H1 (cell line): ENCODE data around the gene SPSB3. TPM values are rescaled to one million over a fixed set of nuclear protein-coding genes. Genes with fewer than 3 reads are reported as not detected.

ENCODE experiments used
- CTCF ChIA-PET: fragments of 300-600 bp; sonication (Branson Sonifier 250); formaldehyde crosslinking; loops from one replicate; lab custom pipeline; 2021; ENCODE audit not compliant: partially characterized antibody; lab: Charles Lee
- POLR2A ChIA-PET: fragments of 300-600 bp; sonication (Branson Sonifier 250); formaldehyde crosslinking; loops from one replicate; lab custom pipeline; 2021; ENCODE audit warnings: inconsistent platforms; ENCODE audit not compliant: partially characterized antibody; lab: Charles Lee
- DNase-seq, 2 experiments: peaks; one replicate each; pipeline versions ENCODE4 v3.0.0 to v3.0.0-alpha.2; 2010 to 2022; ENCODE audit warnings: low spot score in 2 of 2, low read depth in 1 of 2, mixed read lengths in 1 of 2
- FAIRE-seq: peaks from 2 replicates; lab custom pipeline; 2011; peaks lifted over from hg19 to GRCh38; lab: Jason Lieb, UNC
- H2AFZ ChIP-seq: 2 replicates; pipeline ENCODE4 v1.8.1; 2012; ENCODE audit warnings: low read length, inconsistent platforms
- H2AK5ac ChIP-seq: 2 replicates; pipeline ENCODE4 v1.6.1; 2013; ENCODE audit warnings: low read depth, low read length
- H2BK120ac ChIP-seq: replicated peaks from 2 replicates; pipeline ENCODE3; 2013; ENCODE audit warnings: low read depth, low read length, inconsistent platforms
- H2BK12ac ChIP-seq: 2 replicates; pipeline ENCODE4 v1.6.1; 2013; ENCODE audit warnings: low read depth, low read length
- H2BK15ac ChIP-seq: 2 replicates; pipeline ENCODE4 v1.6.1; 2013; ENCODE audit warnings: low read length
- H2BK20ac ChIP-seq: 2 replicates; pipeline ENCODE4 v1.6.1; 2013; ENCODE audit warnings: low read length
- H2BK5ac ChIP-seq: 2 replicates; pipeline ENCODE4 v1.6.1; 2013; ENCODE audit warnings: low read depth, low read length
- H3K14ac ChIP-seq: 2 replicates; pipeline ENCODE4 v1.6.1; 2013; ENCODE audit warnings: inconsistent platforms; ENCODE audit not compliant: insufficient read length
- H3K18ac ChIP-seq: 2 replicates; pipeline ENCODE4 v1.6.1; 2013; ENCODE audit warnings: low read length; ENCODE audit errors: extremely low read depth
- H3K23ac ChIP-seq: 2 replicates; pipeline ENCODE4 v1.6.1; 2013; ENCODE audit warnings: inconsistent platforms; ENCODE audit not compliant: insufficient read length
- H3K23me2 ChIP-seq: 2 replicates; pipeline ENCODE4 v1.6.1; 2013; ENCODE audit warnings: low read depth, low read length
- H3K27ac ChIP-seq: 2 replicates; pipeline ENCODE4 v1.6.1; 2011; ENCODE audit warnings: low read depth, low read length, inconsistent platforms
- H3K27me3 ChIP-seq, 4 experiments: replicated peaks in 1 of 4; 1 replicate in 1 of 4; 2 replicates in 3 of 4; pipeline versions ENCODE4 v1.6.1 to v1.8.1; 2011 to 2013; ENCODE audit warnings: low read length in 3 of 4, mild to moderate bottlenecking in 3 of 4, inconsistent platforms in 2 of 4, mixed read lengths in 2 of 4, moderate library complexity in 1 of 4; ENCODE audit not compliant: control insufficient read depth in 3 of 4, insufficient read depth in 3 of 4; ENCODE audit errors: extremely low read depth in 1 of 4
- H3K36me3 ChIP-seq, 4 experiments: 2 replicates each; pipeline versions ENCODE4 v1.6.1 to v1.8.1; 2011 to 2013; ENCODE audit warnings: mild to moderate bottlenecking in 4 of 4, low read length in 3 of 4, moderate library complexity in 2 of 4, control low read depth in 1 of 4, inconsistent platforms in 1 of 4; ENCODE audit not compliant: insufficient read depth in 4 of 4, control insufficient read depth in 2 of 4
- H3K4ac ChIP-seq: replicated peaks from 2 replicates; pipeline ENCODE3; 2013; ENCODE audit warnings: low read length, low read depth, mixed read lengths, inconsistent platforms; ENCODE audit not compliant: insufficient read length
- H3K4me1 ChIP-seq, 4 experiments: replicated peaks in 1 of 4; 1 replicate in 1 of 4; 2 replicates in 3 of 4; pipeline versions ENCODE4 v1.6.1 to v1.8.1; 2011 to 2013; ENCODE audit warnings: low read length in 3 of 4, inconsistent platforms in 2 of 4, mixed read lengths in 1 of 4; ENCODE audit not compliant: insufficient read depth in 4 of 4, control insufficient read depth in 3 of 4
- H3K4me2 ChIP-seq, 2 experiments: 2 replicates each; pipeline versions ENCODE4 v1.6.1 to v1.8.1; 2011 to 2013; ENCODE audit warnings: low read depth in 2 of 2, low read length in 2 of 2, control low read depth in 1 of 2, inconsistent platforms in 1 of 2, mild to moderate bottlenecking in 1 of 2; ENCODE audit not compliant: insufficient read depth in 1 of 2
- H3K4me3 ChIP-seq, 4 experiments: fragments of 200-600, 300-600 bp in 1 of 4; sonication (generic), shearing (Covaris generic), sonication (Bioruptor Twin) in 1 of 4; 2 replicates each; pipeline versions ENCODE4 v1.5.1 to v1.8.1; 2011 to 2016; ENCODE audit warnings: low read length in 4 of 4, low read depth in 3 of 4, control low read depth in 2 of 4, inconsistent platforms in 2 of 4, mild to moderate bottlenecking in 2 of 4, mixed read lengths in 1 of 4, moderate library complexity in 1 of 4; ENCODE audit not compliant: insufficient read depth in 2 of 4; ENCODE audit errors: extremely low read depth in 1 of 4
- H3K56ac ChIP-seq: replicated peaks from 2 replicates; pipeline ENCODE3; 2013; ENCODE audit warnings: low read depth, mild to moderate bottlenecking, mixed read lengths, low read length, inconsistent platforms; ENCODE audit not compliant: insufficient read length
- H3K79me1 ChIP-seq: 2 replicates; pipeline ENCODE4 v1.6.1; 2013; ENCODE audit warnings: low read depth, low read length, control low read depth
- H3K79me2 ChIP-seq, 2 experiments: 2 replicates each; pipeline versions ENCODE4 v1.6.1 to v1.8.1; 2012 to 2013; ENCODE audit warnings: low read length in 2 of 2, mild to moderate bottlenecking in 2 of 2, inconsistent platforms in 1 of 2; ENCODE audit not compliant: insufficient read depth in 2 of 2, control insufficient read depth in 1 of 2
- H3K9ac ChIP-seq, 4 experiments: replicated peaks in 1 of 4; 1 replicate in 1 of 4; 2 replicates in 3 of 4; pipeline versions ENCODE4 v1.6.1 to v1.8.1; 2011 to 2013; ENCODE audit warnings: low read depth in 3 of 4, low read length in 3 of 4, control low read depth in 2 of 4, mild to moderate bottlenecking in 2 of 4, moderate library complexity in 2 of 4, inconsistent platforms in 1 of 4; ENCODE audit errors: extremely low read depth in 1 of 4
- H3K9me3 ChIP-seq, 2 experiments: 2 replicates each; pipeline versions ENCODE4 v1.6.1 to v1.8.1; 2012 to 2013; ENCODE audit warnings: mild to moderate bottlenecking in 2 of 2, moderate library complexity in 2 of 2, control low read depth in 1 of 2, inconsistent platforms in 1 of 2, low read depth in 1 of 2, low read length in 1 of 2, mixed read lengths in 1 of 2; ENCODE audit not compliant: insufficient read depth in 2 of 2
- H4K20me1 ChIP-seq, 2 experiments: replicated peaks in 1 of 2; 2 replicates each; pipeline versions ENCODE3 to v1.8.1; 2011 to 2013; ENCODE audit warnings: inconsistent platforms in 2 of 2, low read length in 2 of 2, mild to moderate bottlenecking in 1 of 2; ENCODE audit not compliant: insufficient read depth in 2 of 2, control insufficient read depth in 1 of 2
- H4K5ac ChIP-seq: 2 replicates; pipeline ENCODE4 v1.6.1; 2013; ENCODE audit warnings: low read length, low read depth, mixed read lengths, inconsistent platforms; ENCODE audit not compliant: insufficient read length
- H4K8ac ChIP-seq: 2 replicates; pipeline ENCODE4 v1.8.0; 2013; ENCODE audit warnings: mild to moderate bottlenecking, moderate library complexity, low read length, inconsistent platforms; ENCODE audit not compliant: insufficient read depth; ENCODE audit errors: extremely low read depth
- H4K91ac ChIP-seq: replicated peaks from 2 replicates; pipeline ENCODE3; 2013; ENCODE audit warnings: low read length, mixed read lengths, inconsistent platforms; ENCODE audit not compliant: insufficient read length
- WGBS, 2 experiments: shearing (Covaris generic) in 1 of 2; methylation state at CpG; one replicate each; pipeline versions ENCODE4 v1.1.6 to v1.1.7; 2013 to 2015; ENCODE audit warnings: low lambda C conversion rate in 2 of 2, mixed read lengths in 2 of 2, inconsistent platforms in 1 of 2, low coverage in 1 of 2, missing lambda C conversion rate in 1 of 2; ENCODE audit not compliant: insufficient replicate concordance in 2 of 2, insufficient coverage in 1 of 2, insufficient read length in 1 of 2; ENCODE audit errors: extremely low coverage in 1 of 2, missing lambda C conversion rate in 1 of 2; 5-methylcytosine and 5-hydroxymethylcytosine counted together
- polyA plus RNA-seq, 7 experiments: library from polyadenylated mRNA; depleted of rRNA in 3 of 7; stranded (reverse) in 5 of 7; unstranded in 2 of 7; fragments of >200 nt in 5 of 7; fragments of 200-250 nt in 2 of 7; gene quantifications; 1 replicate in 5 of 7; 2 replicates in 1 of 7; 4 replicates in 1 of 7; pipeline versions ENCODE4 v1.2.1 to v1.2.3, GENCODE V29; 2011 to 2013; ENCODE audit warnings: missing spikeins in 2 of 7, mixed read lengths in 2 of 7
- total RNA-seq: library from RNA; stranded (reverse); fragmentation: NEBNext Ultra II Directional; extraction: Animal tissue kit (Norgen Biotek cat#: 25700); gene quantifications from 2 replicates; pipeline ENCODE4 v1.2.1, GENCODE V29; 2021

SPSB3 gene
- total and polyA plus RNA-seq, 2 of the 8 experiments (the other 6 are each of a cell fraction or from before 2014, with no cell fraction given): 22.5 to 37.8 TPM

- DNase-seq (no peak), FAIRE-seq (no peak)
- Histone ChIP-seq H3K4me2 (no peak overlapping the region), H2AK5ac (no peak overlapping the region), H3K4ac (no peak overlapping the region), H3K18ac (no peak overlapping the region), H2BK5ac (no peak overlapping the region), H3K14ac (no peak overlapping the region), H3K4me3 (no peak overlapping the region), H3K23ac (no peak overlapping the region), H3K79me2 (no peaks in the 10 kb centered on the region), H3K27ac (no peak overlapping the region), H2AFZ (no peak overlapping the region), H4K91ac (no peak overlapping the region), H3K79me1 (no peaks in the 10 kb centered on the region), H2BK12ac (no peak overlapping the region), H3K9ac (no peak overlapping the region), H2BK15ac (no peak overlapping the region), H3K4me1 (no peaks in the 10 kb centered on the region; a peak in 2 of 7 replicates), H4K5ac (no peak overlapping the region), H3K9me3 (peaks cover 2 to 3% of the 10 kb centered on the region in 2 experiments; a peak in 1 of 4 replicates), H3K36me3 (no peaks in the 10 kb centered on the region; a peak in 1 of 8 replicates), H4K8ac (no peak overlapping the region), H2BK120ac (no peak overlapping the region), H3K23me2 (no peaks in the 10 kb centered on the region), H3K27me3 (no peaks in the 10 kb centered on the region), H3K56ac (no peak overlapping the region), H2BK20ac (no peak overlapping the region), H4K20me1 (peaks cover 0 to 2% of the 10 kb centered on the region in 2 experiments)
- POLR2A ChIA-PET: interaction anchor here (1.4 kb wide), 1 partner anchor 151 kb away, joined by 4 read pairs; no protein-coding TSS in a partner anchor
- CTCF ChIA-PET: interaction anchor here (1.0 to 2.0 kb wide), 7 partner anchors 9 to 77 kb away, joined by 3 to 7 read pairs (median 5); partner anchors contain the start of genes IGFALS, NUBP2 and SPSB3
- WGBS, 2 experiments: 89% methylated on average over 16 of the region's 16 CpGs; no CpG with 5 or more reads in 1 of the 2 experiments
Observed at GRCh38 chr16:1810106-1810505, 27.7 kb upstream of the SPSB3 start.
